IMR-90 (cell line): ENCODE results near the gene CNDP1. TPM values are rescaled to one million over a fixed set of nuclear protein-coding genes. Genes with fewer than 3 reads are reported as not detected.
A peak's percentile ranks its signal among the peaks of the same experiment; 100 is the strongest.

Experiments
- ATAC-seq: fragments of 200-7000 bp; cut with Tn5 transposase; 2 replicates; pipeline ENCODE4 v1.9.1; 2020; ENCODE audit warnings: low read depth, mild to moderate bottlenecking, moderate library complexity
- BruUV-seq: library from RNA; stranded (reverse); fragments of 400-500 nt; replicated peaks from 2 replicates; lab custom pipeline; 2021; lab: Mats Ljungman, UMichigan
- CTCF ChIA-PET: fragments of 300-600 bp; formaldehyde crosslinking; extraction: SDS; loops from one replicate; lab custom pipeline; 2021; ENCODE audit warnings: antibody characterized with exemption; lab: Yijun Ruan, JAX
- POLR2A ChIA-PET: fragments of 300-600 bp; sonication (Branson Sonifier 250); formaldehyde crosslinking; loops from one replicate; lab custom pipeline; 2022; ENCODE audit warnings: antibody characterized with exemption; ENCODE audit not compliant: unreplicated experiment; lab: Charles Lee
- DNase-seq: peaks from one replicate; pipeline ENCODE4 v3.0.0; 2013
- H2AFZ ChIP-seq: replicated peaks from 2 replicates; pipeline ENCODE3; 2013; ENCODE audit warnings: low read length, mild to moderate bottlenecking; ENCODE audit not compliant: poor library complexity
- H2AK5ac ChIP-seq: 2 replicates; pipeline ENCODE4 v1.6.1; 2013; ENCODE audit warnings: low read depth, low read length, inconsistent platforms
- H2AK9ac ChIP-seq: replicated peaks from 2 replicates; pipeline ENCODE3; 2013; ENCODE audit warnings: mild to moderate bottlenecking, low read depth, low read length, moderate library complexity; ENCODE audit not compliant: poor library complexity
- H2BK120ac ChIP-seq: 2 replicates; pipeline ENCODE4 v1.6.1; 2013; ENCODE audit warnings: low read depth, low read length, inconsistent platforms
- H2BK15ac ChIP-seq: 3 replicates; pipeline ENCODE4 v1.6.1; 2013; ENCODE audit warnings: low read depth, low read length, inconsistent platforms
- H2BK20ac ChIP-seq: 2 replicates; pipeline ENCODE4 v1.6.1; 2013; ENCODE audit warnings: low read depth, mild to moderate bottlenecking, inconsistent platforms, low read length, moderate library complexity
- H2BK5ac ChIP-seq: 2 replicates; pipeline ENCODE4 v1.6.1; 2013; ENCODE audit warnings: mild to moderate bottlenecking, low read depth, low read length, inconsistent platforms; ENCODE audit not compliant: poor library complexity, severe bottlenecking
- H3K14ac ChIP-seq: replicated peaks from 2 replicates; pipeline ENCODE4 v1.6.1; 2013; ENCODE audit warnings: low read depth, low read length, inconsistent platforms
- H3K18ac ChIP-seq: 2 replicates; pipeline ENCODE4 v1.6.1; 2013; ENCODE audit warnings: low read depth, low read length, control low read depth
- H3K23ac ChIP-seq: 2 replicates; pipeline ENCODE4 v1.6.1; 2013; ENCODE audit warnings: low read depth, low read length, inconsistent platforms
- H3K27ac ChIP-seq: 2 replicates; pipeline ENCODE4 v1.5.1; 2013; ENCODE audit warnings: mild to moderate bottlenecking, control low read depth, low read length; ENCODE audit not compliant: insufficient read depth
- H3K27me3 ChIP-seq: 2 replicates; pipeline ENCODE4 v1.6.1; 2013; ENCODE audit warnings: low read length; ENCODE audit not compliant: control insufficient read depth, insufficient read depth
- H3K36me3 ChIP-seq: 2 replicates; pipeline ENCODE4 v1.6.1; 2013; ENCODE audit warnings: low read length, mixed read lengths; ENCODE audit not compliant: control insufficient read depth, insufficient read depth
- H3K4ac ChIP-seq: 2 replicates; pipeline ENCODE4 v1.6.1; 2013; ENCODE audit warnings: low read depth, low read length, inconsistent platforms
- H3K4me1 ChIP-seq: 2 replicates; pipeline ENCODE4 v1.6.1; 2013; ENCODE audit warnings: low read length, mixed read lengths; ENCODE audit not compliant: control insufficient read depth, insufficient read depth
- H3K4me2 ChIP-seq: 2 replicates; pipeline ENCODE4 v1.6.1; 2013; ENCODE audit warnings: low read depth, mild to moderate bottlenecking, control low read depth, low read length, moderate library complexity
- H3K4me3 ChIP-seq: 2 replicates; pipeline ENCODE4 v1.5.1; 2013; ENCODE audit warnings: low read depth, mild to moderate bottlenecking, control low read depth, low read length, moderate library complexity; ENCODE audit not compliant: insufficient read depth
- H3K56ac ChIP-seq: 2 replicates; pipeline ENCODE4 v1.6.1; 2013; ENCODE audit warnings: low read length, inconsistent platforms; ENCODE audit not compliant: insufficient read depth; ENCODE audit errors: extremely low read depth
- H3K79me1 ChIP-seq, 2 experiments: 2 replicates each; pipeline ENCODE4 v1.6.1; 2013; ENCODE audit warnings: low read length in 2 of 2, inconsistent platforms in 1 of 2, low read depth in 1 of 2
- H3K9ac ChIP-seq: 2 replicates; pipeline ENCODE4 v1.6.1; 2013; ENCODE audit warnings: low read depth, low read length, control low read depth
- H3K9me1 ChIP-seq: 2 replicates; pipeline ENCODE4 v1.6.1; 2013; ENCODE audit warnings: low read length, inconsistent platforms; ENCODE audit not compliant: insufficient read depth
- H3K9me3 ChIP-seq: 2 replicates; pipeline ENCODE4 v1.6.1; 2013; ENCODE audit warnings: low read length; ENCODE audit not compliant: control insufficient read depth, insufficient read depth
- H4K20me1 ChIP-seq: 2 replicates; pipeline ENCODE4 v1.6.1; 2013; ENCODE audit warnings: low read length, inconsistent platforms; ENCODE audit not compliant: insufficient read depth
- H4K5ac ChIP-seq: 2 replicates; pipeline ENCODE4 v1.6.1; 2013; ENCODE audit warnings: mild to moderate bottlenecking, low read depth, low read length, control low read depth
- H4K8ac ChIP-seq, 2 experiments: 2 replicates each; pipeline ENCODE4 v1.6.1; 2013; ENCODE audit warnings: low read depth in 2 of 2, low read length in 2 of 2, control low read depth in 1 of 2, inconsistent platforms in 1 of 2
- H4K91ac ChIP-seq: 2 replicates; pipeline ENCODE4 v1.6.1; 2013; ENCODE audit warnings: low read depth, low read length, inconsistent platforms; ENCODE audit not compliant: insufficient read depth
- CEBPB ChIP-seq: IDR thresholded peaks from 2 replicates; pipeline ENCODE4 v1.6.1; 2012; ENCODE audit warnings: low read depth, low read length, improper control_type of control experiment
- CHD1 ChIP-seq: IDR thresholded peaks from 2 replicates; pipeline ENCODE4 v1.6.1; 2012; ENCODE audit warnings: low read depth, low read length, improper control_type of control experiment
- CTCF ChIP-seq: conservative IDR thresholded peaks from 2 replicates; pipeline ENCODE4 v1.5.1; 2012; ENCODE audit warnings: mild to moderate bottlenecking, low read depth, low read length, improper control_type of control experiment
- ELK1 ChIP-seq: fragments of 150-350 bp; IDR thresholded peaks from 2 replicates; pipeline ENCODE4 v1.6.1; 2016; ENCODE audit warnings: low read depth, mild to moderate bottlenecking, low read length, moderate library complexity, borderline replicate concordance
- FOS ChIP-seq: fragments of 150-350 bp; IDR thresholded peaks from 2 replicates; pipeline ENCODE4 v1.6.1; 2016; ENCODE audit warnings: low read depth, low read length
- MAFK ChIP-seq: IDR thresholded peaks from 2 replicates; pipeline ENCODE4 v1.6.1; 2012; ENCODE audit warnings: low read depth, low read length, improper control_type of control experiment
- MAZ ChIP-seq: IDR thresholded peaks from 2 replicates; pipeline ENCODE4 v1.6.1; 2012; ENCODE audit warnings: low read depth, mild to moderate bottlenecking, low read length, improper control_type of control experiment, moderate library complexity, borderline replicate concordance
- MXI1 ChIP-seq: IDR thresholded peaks from 2 replicates; pipeline ENCODE4 v1.6.1; 2012; ENCODE audit warnings: low read depth, mild to moderate bottlenecking, low read length, moderate library complexity, borderline replicate concordance
- NFE2L2 ChIP-seq: fragments of 150-350 bp; IDR thresholded peaks from 2 replicates; pipeline ENCODE4 v1.6.1; 2016; ENCODE audit warnings: low read depth, mild to moderate bottlenecking, low read length
- POLR2A ChIP-seq: IDR thresholded peaks from 2 replicates; pipeline ENCODE4 v1.6.1; 2012; ENCODE audit warnings: mild to moderate bottlenecking, low read depth, low read length
- RAD21 ChIP-seq: IDR thresholded peaks from 2 replicates; pipeline ENCODE4 v1.6.1; 2012; ENCODE audit warnings: low read length, improper control_type of control experiment
- RCOR1 ChIP-seq: IDR thresholded peaks from 2 replicates; pipeline ENCODE4 v1.6.1; 2012; ENCODE audit warnings: mild to moderate bottlenecking, low read length, improper control_type of control experiment; ENCODE audit not compliant: insufficient replicate concordance
- RFX5 ChIP-seq: IDR thresholded peaks from 2 replicates; pipeline ENCODE4 v1.8.0; 2012; ENCODE audit warnings: low read depth, mild to moderate bottlenecking, low read length, moderate library complexity
- SMC3 ChIP-seq: fragments of 150-350 bp; IDR thresholded peaks from 2 replicates; pipeline ENCODE4 v1.6.1; 2016; ENCODE audit warnings: low read depth, mild to moderate bottlenecking, antibody characterized with exemption, low read length, moderate library complexity
- USF2 ChIP-seq: fragments of 150-350 bp; IDR thresholded peaks from 2 replicates; pipeline ENCODE4 v1.6.1; 2017; ENCODE audit warnings: mild to moderate bottlenecking, antibody characterized with exemption, low read length, low read depth
- WGBS, 2 experiments: methylation state at CpG; one replicate each; pipeline versions ENCODE4 v1.1.5 to v1.1.7; 2013; ENCODE audit warnings: missing lambda C conversion rate in 2 of 2; ENCODE audit not compliant: insufficient read length in 1 of 2; ENCODE audit errors: extremely low coverage in 2 of 2; 5-methylcytosine and 5-hydroxymethylcytosine counted together
- dilution Hi-C: fragments of 300-500 bp; cut with HindIII; formaldehyde crosslinking; loops from one replicate; pipeline ENCODE4 v1.14.3; 2018; ENCODE audit warnings: low sequenced_read_pairs; ENCODE audit not compliant: unreplicated experiment
- in situ Hi-C: fragments of 300-500 bp; cut with MboI; formaldehyde crosslinking; loops from 3 replicates; pipeline ENCODE4 v1.14.3; 2019; ENCODE audit warnings: low sequenced_read_pairs, inconsistent platforms, mixed read lengths
- intact Hi-C: fragments of 100-400 bp; cut with micrococcal nuclease; formaldehyde crosslinking; loops from 2 replicates; pipeline ENCODE4 v1.10.0; 2022
- polyA plus RNA-seq, 3 experiments: library from polyadenylated mRNA; depleted of rRNA; stranded (reverse); fragments of >200 nt; gene quantifications; 2 replicates each; pipeline ENCODE4 v1.2.3, GENCODE V29; 2012; ENCODE audit warnings: low replicate concordance in 1 of 3
- total RNA-seq: library from RNA; depleted of rRNA; stranded (reverse); fragments of >200 nt; gene quantifications from 2 replicates; pipeline ENCODE4 v1.2.3, GENCODE V29; 2012

CNDP1 gene
- total and polyA plus RNA-seq, 2 of the 4 experiments (the other 2 are of a cell fraction): not detected

- Histone ChIP-seq H4K20me1 (peaks cover 4% of the 10 kb centered on the region; the same call in 1 of the 2 replicates), H3K56ac (no peak overlapping the region), H4K5ac (0 out of 2 replicates have a peak overlapping the region, but pooled peaks have one; percentile 28), H3K18ac (no peak overlapping the region), H2AK9ac (no peak overlapping the region), H2AK5ac (peak overlapping the region; percentile 48; the same call in 1 of the 2 replicates), H2BK15ac (no peak overlapping the region), H3K4me1 (peaks cover 15% of the 10 kb centered on the region), H3K9me1 (peaks cover 14% of the 10 kb centered on the region), H3K27ac (no peak overlapping the region), H3K9ac (no peak overlapping the region), H3K79me1 (peaks cover 19 to 36% of the 10 kb centered on the region in 2 experiments; a peak in 3 of 4 replicates), H2AFZ (no peak overlapping the region), H3K9me3 (no peaks in the 10 kb centered on the region), H3K4me3 (no peak overlapping the region), H2BK5ac (no peak overlapping the region), H3K14ac (no peak overlapping the region), H2BK20ac (no peak overlapping the region), H3K27me3 (no peaks in the 10 kb centered on the region), H2BK120ac (no peak overlapping the region), H4K8ac (0 out of 4 replicates have a peak overlapping the region, but pooled peaks of 1 of the 2 experiments have one; percentile 5), H3K36me3 (peaks cover 8% of the 10 kb centered on the region), H4K91ac (no peak overlapping the region), H3K4me2 (no peak overlapping the region), H3K23ac (no peak overlapping the region), H3K4ac (no peak overlapping the region; the same call in 1 of the 2 replicates)
- in situ Hi-C loops (no loop called here), intact Hi-C loops (no loop called here), dilution Hi-C loops (no loop called here)
- ChIA-PET POLR2A (no interaction called here), CTCF (no interaction called here)
- DNase-seq: no peak
- no peak for ATAC-seq
- WGBS, 2 experiments: 93% methylated on average over 3 of the region's 15 CpGs; no CpG with 5 or more reads in 1 of the 2 experiments
- BruUV-seq: no TSS peak
- TF ChIP-seq NFE2L2 (no peak), ELK1 (no peak), RFX5 (no peak), USF2 (no peak), SMC3 (no peak), MXI1 (no peak), POLR2A (no peak), RAD21 (no peak), CEBPB (no peak), RCOR1 (no peak), MAFK (no peak), CHD1 (no peak), MAZ (no peak), FOS (no peak), CTCF (no peak)
These were observed 101.1 kb downstream of the CNDP1 start for GRCh38 chr18:74635224-74635975.
